OCI-M1 (cell line): ENCODE measurements around the gene RANBP1.

Source experiments
- DNase-seq: peaks from one replicate; lab custom pipeline; 2025; lab: John Stamatoyannopoulos, UW

Gene RANBP1

GRCh38 chr22:20138417-20138738 lies 22.5 kb downstream of the RANBP1 start:
- DNase-seq, result no peak

- DNase-seq, result no peak
Measured at GRCh38 chr22:20138868-20139267, 23.0 kb downstream of the RANBP1 start.

- DNase-seq, result no peak
Measured at GRCh38 chr22:20139391-20140106, 23.6 kb downstream of the RANBP1 start.

DNA sequence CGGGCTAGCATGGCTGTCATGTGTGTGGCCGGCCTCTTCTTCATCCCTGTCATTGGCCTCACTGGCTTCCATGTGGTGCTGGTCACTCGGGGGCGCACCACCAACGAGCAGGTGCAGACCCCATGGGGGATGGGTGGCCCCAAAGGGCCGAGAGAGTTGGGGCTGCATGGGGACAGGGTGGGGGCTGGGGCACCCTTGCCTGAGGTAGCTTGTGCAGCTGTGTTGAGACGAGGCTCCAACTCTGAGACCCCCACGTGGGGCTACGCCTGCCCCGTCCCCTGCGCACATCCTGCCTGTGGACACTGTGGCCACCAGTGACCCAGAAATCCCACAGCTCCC lies 24.2 kb downstream of the RANBP1 start:
- DNase-seq, result no peak

- no peak for DNase-seq
Measured at GRCh38 chr22:20140521-20140964, 24.6 kb downstream of the RANBP1 start.

- DNase-seq, result no peak
Measured at GRCh38 chr22:20141186-20142077, 25.5 kb downstream of the RANBP1 start.

- DNase-seq, result no peak
Measured at GRCh38 chr22:20142711-20143621, 27.1 kb downstream of the RANBP1 start.

GRCh38 chr22:20143883-20144665 lies 28.2 kb downstream of the RANBP1 start:
- DNase-seq, result no peak

- no peak for DNase-seq
Measured at GRCh38 chr22:20145206-20145831, 29.4 kb downstream of the RANBP1 start.

GRCh38 chr22:20145832-20146223 lies 29.9 kb downstream of the RANBP1 start:
- no peak for DNase-seq

- no peak for DNase-seq
Measured at GRCh38 chr22:20146777-20147176, 30.9 kb downstream of the RANBP1 start.

DNA sequence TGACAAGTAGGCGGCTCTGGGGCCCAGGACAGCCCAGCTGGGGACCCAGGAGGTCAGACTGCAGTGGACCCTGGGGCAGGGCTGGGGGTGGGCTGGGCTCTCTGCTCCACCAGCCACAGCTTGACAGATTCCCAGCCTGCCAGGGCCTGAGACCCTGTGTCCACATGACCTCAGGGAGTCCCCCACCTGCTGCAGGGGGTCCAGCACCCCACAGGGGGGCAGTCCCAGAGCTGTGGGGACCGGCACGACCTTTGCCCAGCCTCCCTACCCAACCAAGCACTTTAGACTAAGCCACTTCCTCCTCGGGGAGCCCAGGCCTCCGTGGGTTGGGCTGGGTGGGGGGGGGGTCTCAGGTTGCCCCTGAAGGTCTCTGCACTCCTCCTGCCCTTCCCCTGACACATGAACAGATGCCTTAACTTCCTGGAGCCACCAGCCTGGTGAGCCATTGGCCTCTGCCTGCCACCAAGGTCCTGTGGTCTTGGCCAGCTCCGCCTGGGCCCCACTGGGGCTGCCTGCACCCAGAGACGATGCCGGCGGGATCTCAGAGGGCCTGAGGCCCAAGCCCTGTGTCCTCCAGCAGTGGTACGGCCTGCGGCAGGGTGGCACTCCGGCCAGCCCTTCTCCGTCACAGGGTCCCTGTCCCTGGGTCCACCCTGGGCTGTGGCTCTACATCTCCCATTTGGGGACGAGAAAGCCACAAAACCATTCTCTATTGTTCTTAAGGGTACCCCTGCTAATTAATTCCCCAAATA lies 31.5 kb downstream of the RANBP1 start:
- no peak for DNase-seq

GRCh38 chr22:20148414-20148813 lies 32.5 kb downstream of the RANBP1 start:
- DNase-seq, result no peak

DNA sequence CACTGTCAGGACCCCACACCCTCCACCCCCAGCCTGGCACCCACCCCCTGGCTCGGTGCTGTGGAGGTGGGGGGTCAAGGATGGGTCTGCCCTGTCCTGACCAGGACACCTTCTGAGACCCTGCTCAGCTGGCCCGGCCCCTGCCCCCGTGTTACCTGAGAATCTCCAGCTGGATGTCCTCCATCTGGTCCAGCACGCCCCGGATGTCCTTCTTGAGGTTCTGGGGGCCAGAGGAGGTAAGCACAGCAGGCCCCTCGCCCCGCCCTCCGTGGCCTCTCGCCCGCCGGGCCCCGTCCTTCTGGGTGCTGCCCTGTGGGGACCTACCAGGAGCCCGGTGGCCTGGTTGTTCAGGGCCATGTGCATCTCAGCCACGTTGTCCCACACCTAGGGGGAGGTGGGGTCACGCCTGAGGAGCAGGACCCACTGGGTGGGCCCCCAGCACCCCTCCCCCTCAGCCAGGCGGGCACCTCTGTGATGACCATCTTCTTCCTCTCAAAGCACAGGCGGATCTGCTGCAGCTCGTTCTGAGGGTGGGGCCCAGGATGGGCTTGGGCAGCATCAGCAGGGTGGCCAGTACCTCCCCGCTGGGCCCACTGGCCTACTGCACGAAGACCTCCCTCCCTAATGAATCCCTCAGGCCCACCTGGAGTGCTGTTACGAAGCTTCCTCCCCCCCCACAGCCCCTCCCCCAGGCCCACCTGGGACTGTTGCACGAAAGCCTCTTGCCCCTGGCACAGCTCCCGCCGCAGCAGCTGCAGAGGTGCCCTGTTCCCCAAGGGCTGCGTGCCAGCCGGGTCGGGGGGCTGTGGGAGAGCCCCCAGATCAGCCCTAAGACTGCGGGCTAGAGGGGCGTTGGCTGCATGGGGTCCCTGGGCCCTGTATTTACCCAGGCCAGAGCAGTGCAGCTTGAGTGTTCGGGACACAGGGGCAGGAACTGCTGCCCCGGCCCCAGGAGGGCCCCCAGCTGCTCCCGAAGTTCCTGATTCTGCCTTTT lies 33.6 kb downstream of the RANBP1 start:
- DNase-seq, result no peak

GRCh38 chr22:20150381-20151275 lies 34.7 kb downstream of the RANBP1 start, which contains the start of gene CCDC188:
TSS of gene CCDC188 (minus strand) at chr22:20151055. CDS start at chr22:20150986, 69 bp downstream.
- DNase-seq, result no peak

DNA sequence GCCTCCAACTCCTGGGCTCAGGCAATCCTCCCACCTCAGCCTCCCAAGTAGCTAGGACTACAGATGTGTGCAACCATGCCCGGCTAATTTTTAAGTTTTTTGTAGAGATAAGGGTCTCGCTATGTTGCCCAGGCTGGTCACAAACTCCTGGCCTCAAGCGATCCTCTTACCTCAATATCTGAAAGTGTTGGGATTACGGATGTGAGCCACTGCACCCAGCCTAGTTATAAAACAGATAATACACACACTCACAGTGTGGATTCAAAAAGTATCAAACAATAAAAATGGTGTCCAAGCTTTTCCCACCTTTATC lies 35.3 kb downstream of the RANBP1 start:
- DNase-seq, result no peak

- no peak for DNase-seq
Measured at GRCh38 chr22:20152464-20152890, 36.6 kb downstream of the RANBP1 start.

- no peak for DNase-seq
Measured at GRCh38 chr22:20153945-20154344, 38.0 kb downstream of the RANBP1 start.
